Daoy (cell line): Measurements from ENCODE around the gene FASTK. TPM values are rescaled to one million over a fixed set of nuclear protein-coding genes. Genes with fewer than 3 reads are reported as not detected.
"Not testable (repeated sequence)": the region's sequence is repeated elsewhere in the genome, so short reads cannot be mapped to it uniquely, and the experiment has no call there.

ENCODE experiments used
- DNase-seq: peaks from one replicate; pipeline ENCODE4 v3.0.0-alpha.2; 2015; ENCODE audit warnings: low read depth
- total RNA-seq: library from RNA; depleted of rRNA; stranded (reverse); fragments of >200 nt; shearing (Covaris generic); gene quantifications from 2 replicates; pipeline ENCODE4 v1.2.3, GENCODE V29; 2014

FASTK gene
- total RNA-seq, 1 experiment from 2014 or later, result 111 TPM

DNA sequence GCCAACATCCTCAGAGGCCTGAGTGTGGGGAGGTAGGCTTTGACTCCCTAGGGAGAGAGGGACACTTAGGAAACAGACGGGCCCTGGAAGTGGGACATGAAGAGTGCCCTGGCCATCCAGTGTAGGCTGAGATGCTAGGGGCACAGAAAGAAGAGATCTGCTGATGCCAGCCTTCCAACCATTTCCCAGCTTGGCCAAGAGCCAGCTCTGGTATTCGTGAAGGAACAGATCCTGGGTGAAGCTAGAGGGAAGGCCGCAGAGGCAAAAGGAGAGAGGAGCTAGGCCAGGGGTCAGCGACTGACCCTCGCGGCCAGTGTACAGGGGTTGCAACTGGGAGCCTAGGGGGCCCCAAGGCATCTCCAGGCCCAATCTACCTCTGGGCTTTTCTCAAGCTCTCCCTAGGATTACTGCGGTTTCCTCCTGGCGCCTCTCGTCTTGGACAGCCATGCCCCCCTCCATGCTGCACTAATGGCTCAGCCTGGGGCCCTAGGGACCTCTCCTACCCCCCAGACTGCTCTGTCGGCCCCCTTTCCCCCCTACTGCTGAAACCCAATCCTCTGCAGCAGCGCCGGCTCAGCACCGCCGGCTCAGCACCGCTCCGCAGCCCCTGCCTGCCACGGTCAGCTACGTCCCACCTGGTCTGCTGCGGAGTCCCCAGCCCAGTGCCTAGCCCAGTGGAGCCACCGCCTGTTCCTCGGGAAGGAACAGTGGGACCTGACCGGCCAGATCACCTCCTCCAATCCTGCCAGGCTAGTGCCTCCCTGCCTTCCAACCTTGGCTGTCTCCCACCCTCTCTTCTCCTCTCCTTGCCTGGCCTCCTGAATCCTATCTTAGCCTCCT, 32.4 kb downstream of the FASTK start, which contains the start of gene ASIC3:
TSS of gene ASIC3 (plus strand) at position 556 of the 840 bp plus-strand sequence. CDS start 355 bp downstream, outside the sequence.
- DNase-seq, result no peak

DNA sequence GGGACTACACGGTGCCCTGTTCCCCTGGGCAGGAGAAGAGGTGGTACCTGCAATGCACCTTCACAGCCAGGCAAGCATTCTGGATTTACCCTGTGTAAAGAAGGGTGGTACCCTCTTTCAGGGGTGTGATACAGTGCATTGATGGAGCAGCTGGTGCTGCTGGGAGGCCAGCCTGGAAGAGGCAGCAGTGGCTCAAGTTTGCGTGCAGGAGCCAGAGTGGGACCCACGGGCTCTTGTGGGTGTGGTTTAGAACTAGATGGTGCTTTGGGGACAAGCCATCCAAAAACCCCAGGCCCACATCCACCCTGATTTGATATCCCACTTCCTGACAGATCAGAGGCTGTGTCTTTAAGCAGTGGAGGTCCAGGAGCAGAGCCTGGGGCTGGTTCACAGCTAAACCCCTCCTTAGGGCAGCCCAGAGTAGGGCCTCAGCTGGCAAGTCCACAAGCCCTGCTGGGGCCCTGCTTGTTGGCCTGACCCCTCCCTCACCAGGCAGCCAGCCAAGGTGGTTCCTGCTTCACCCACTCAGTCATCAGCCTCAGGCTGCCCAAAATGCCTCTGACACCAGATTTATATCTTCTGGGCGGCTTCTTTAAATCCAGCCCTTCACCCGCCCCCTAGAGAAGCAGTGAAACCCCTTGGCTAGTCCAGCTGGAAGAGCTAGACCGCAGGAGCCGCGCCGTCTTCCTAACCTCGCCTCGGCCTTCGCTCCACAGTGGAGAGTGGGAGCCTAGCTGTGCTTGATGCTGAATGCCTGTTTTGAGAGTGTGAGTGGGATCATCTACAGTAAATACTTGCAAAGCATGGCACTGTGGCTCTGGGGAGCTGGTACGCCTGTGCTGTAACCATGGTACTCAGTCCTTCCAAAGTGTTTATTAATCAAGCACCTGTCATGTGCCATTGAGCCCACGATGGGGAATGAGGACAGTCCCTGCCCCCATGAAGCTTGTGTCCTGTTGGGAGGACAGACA, 33.7 kb downstream of the FASTK start:
- peak; percentile 95 for DNase-seq

DNA sequence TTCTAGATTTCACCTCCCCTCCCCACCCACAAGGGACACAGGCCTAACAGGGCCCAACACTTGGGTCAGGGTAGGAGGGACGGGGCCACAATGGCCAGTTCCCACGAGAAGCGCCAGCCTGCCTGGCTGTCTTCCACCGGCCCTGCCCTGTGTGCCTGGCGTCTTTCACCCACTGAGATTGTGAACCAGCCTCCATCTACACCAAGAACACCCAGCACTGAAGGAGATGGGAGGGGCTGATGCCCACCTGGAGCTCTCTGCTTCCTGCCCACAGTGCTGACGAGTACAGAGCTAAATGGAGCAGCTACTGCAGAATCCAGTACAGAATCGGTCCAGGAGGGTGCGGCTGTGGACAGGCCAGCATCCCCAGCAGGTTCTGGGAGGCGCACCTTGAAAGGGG, 34.6 kb downstream of the FASTK start:
- DNase-seq, result no peak

DNA sequence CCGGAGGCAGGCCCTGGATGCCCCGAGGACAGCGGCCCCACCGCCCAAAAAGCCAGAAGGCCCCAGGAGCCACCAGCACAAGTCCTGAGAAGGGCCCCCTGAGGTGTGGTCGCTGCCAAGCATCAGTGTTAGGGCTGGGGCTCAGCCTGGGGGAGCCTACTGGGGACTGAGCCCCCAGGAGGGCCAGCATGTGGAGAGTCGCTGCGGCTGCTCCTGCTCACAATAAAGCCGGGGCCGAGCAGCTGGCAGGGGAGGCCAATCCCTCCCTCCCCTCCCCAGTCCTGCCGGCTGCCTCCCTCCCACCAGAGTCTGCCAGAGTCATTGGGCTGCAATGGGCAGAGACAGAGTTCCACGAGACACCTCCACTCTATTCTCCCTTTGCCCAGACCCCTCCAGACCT, 35.3 kb downstream of the FASTK start:
- no peak for DNase-seq

DNA sequence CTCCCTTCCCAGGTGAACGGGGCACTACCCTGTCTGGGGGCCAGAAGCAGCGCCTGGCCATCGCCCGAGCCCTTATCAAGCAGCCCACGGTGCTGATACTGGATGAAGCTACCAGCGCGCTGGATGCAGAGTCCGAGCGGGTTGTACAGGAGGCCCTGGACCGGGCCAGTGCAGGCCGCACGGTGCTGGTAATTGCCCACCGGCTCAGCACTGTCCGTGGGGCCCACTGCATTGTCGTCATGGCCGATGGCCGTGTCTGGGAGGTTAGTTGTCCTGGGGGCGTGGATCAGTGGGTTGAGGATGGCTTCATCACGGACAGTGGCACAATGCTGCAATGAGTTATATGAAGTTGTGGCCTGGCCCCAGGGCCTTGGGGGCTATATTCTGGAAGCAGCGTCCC, 36.6 kb downstream of the FASTK start:
- no peak for DNase-seq

DNA sequence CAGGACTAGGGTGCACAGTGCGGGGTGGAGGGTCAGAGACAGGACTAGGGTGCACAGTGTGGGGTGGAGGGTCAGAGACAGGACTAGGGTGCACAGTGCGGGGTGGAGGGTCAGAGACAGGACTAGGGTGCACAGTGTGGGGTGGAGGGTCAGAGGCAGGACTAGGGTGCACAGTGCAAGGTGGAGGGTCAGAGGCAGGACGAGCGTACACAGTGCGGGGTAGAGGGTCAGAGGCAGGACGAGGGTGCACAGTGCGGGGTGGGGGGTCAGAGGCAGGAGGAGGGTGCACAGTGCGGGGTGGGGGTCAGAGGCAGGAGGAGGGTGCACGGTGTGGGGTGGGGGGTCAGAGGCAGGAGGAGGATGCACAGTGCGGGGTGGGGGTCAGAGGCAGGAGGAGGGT, 37.2 kb downstream of the FASTK start:
- not testable (repeated sequence) for DNase-seq

DNA sequence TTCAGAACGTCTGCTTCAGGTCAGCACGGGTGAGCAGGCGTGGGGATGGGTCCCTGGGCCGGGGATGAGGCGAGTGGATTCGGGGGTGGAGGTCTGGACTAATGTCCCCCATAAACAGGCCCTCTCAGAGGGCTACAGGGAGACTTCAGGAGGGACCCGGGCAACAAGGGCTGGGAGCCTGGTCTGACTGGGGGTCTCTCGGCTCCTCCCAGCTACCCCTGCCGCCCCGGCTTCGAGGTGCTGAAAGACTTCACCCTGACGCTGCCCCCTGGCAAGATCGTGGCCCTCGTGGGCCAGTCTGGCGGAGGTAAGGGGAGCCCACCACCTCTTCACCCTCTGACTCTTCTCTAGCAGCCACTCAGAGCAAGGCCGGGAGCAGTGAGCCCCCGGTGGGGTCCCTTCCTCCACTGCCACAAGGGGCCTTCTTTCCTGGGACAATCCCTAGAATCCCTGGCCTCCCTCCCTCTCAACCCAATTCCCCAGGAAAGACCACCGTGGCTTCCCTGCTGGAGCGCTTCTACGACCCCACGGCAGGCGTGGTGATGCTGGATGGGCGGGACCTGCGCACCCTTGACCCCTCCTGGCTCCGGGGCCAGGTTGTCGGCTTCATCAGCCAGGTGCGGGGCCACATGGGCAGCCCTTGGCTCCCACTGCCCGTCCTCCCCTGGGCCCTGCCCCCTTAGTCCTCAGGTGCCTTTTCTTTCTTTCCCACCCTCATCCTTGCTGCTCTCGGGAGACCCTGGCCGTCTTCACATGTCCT, 39.8 kb downstream of the FASTK start:
- DNase-seq, result no peak

DNA sequence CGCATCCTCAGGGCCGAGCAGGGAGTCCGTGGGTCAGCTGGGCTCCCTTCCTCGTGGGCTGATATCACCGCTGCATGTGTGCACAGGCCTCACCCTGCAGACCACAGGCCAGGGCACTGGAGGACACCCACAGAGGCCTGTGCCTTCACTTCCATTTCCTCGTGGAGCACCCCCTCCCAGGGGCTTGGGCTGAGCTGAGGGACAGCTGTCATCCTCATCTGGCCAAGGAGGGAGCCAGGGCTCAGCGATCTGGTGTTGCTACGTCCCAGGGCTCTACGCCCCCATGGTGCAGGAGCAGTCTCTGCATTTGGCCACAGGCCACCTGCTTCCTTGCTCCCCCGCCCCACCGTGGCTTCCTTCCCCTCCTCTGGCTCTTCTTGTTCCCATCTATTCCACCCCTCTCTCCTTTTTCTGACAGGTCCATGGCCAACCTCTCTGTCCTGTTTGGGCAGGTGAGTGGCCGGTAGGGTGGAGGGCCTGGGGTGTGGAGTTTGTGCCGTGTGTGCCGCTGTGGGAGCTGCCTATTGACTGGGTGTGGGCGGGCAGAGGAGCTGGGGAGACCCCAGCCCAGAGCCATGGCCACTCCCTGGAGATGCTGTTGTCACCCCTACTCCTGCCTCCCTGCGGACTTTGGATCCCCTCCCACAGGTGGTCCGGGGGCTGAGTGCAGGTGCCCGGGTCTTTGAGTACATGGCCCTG, 40.6 kb downstream of the FASTK start:
- no peak for DNase-seq

DNA sequence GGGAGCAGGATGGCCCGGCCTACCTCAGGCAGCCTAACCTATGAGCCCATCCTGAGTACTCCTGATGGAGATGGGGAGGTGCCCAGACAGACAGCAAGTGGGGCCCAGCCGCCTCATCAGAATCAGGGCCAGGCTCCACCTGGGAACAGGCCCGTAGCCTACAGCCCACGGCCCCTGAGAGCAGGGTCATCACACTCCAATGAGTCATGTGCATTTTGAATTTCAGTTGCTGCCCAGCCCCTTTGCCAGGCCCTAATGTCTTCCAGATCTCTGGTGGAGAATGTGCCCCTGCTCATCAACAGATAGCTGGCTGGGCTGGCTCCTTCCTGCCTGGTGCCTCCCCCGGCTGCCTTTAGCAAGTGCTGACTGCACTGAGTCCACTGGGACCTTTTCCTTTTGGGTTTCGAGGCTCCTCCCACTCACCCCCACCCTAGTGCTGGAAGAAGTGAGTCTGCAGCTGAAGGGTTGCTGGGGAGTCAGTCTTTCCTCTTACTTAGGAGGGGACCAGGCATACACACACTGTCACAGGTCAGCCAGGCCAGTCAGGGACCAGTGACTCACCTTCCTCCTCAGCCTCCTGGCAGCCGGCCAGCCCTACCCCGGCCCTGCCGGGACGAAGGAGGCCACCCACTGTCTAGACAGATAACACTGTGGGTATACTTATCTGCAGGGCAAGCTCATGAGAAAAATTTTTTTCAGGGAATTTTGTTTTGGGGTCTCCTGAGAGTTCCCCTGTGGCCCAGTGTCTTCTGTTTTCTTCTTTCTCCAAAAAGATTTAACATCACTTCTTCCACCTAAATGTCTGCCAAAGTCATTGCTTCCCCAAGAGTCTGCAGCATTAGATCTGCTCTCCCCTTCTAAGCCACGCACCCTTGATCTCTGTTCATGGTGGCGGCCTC, 41.4 kb downstream of the FASTK start:
- peak; percentile 99 for DNase-seq

DNA sequence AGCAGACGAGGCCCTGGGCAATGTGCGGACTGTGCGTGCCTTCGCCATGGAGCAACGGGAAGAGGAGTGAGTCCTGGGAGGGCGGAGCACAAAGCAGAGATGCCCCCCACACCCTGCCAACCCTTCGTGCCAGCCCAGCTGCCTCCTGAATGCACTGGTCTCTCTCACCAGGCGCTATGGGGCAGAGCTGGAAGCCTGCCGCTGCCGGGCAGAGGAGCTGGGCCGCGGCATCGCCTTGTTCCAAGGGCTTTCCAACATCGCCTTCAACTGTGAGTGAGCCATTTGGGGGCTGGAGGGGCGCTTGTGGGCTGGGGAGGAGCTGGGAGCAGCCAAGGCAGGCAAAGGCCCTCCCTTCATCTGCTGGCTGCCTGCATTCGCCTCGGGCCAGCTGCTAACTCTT, 44.7 kb downstream of the FASTK start:
- DNase-seq, result no peak

DNA sequence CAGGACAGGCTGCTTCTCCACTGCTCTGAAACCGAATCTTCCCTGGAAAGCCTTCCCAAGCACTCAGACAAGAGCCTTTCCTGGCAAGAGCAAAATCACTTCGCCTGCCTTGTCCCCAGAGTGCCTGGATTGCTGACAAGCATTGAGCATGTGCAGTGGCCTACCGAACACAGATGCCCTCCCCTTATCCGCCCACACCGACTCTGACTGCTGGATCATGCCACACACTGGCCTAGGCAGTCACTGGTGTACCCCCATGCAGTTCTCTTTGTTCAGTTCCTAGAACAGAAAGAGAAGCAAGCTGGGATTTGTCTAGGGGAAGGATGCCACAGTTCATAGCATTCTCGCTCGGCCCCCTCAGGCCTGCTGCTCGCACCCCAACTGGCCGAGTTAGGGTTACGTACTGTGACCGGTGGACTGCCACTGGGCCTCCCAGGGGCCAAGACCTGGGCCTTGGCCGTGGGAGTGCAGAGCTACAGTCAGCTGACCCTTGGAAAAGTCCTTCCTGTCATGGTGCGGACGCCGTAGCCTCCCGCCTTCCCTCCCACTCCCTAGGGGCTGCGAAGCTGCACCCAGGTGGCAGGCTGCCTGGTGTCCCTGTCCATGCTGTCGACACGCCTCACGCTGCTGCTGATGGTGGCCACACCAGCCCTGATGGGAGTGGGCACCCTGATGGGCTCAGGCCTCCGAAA, 45.4 kb downstream of the FASTK start:
- no peak for DNase-seq

DNA sequence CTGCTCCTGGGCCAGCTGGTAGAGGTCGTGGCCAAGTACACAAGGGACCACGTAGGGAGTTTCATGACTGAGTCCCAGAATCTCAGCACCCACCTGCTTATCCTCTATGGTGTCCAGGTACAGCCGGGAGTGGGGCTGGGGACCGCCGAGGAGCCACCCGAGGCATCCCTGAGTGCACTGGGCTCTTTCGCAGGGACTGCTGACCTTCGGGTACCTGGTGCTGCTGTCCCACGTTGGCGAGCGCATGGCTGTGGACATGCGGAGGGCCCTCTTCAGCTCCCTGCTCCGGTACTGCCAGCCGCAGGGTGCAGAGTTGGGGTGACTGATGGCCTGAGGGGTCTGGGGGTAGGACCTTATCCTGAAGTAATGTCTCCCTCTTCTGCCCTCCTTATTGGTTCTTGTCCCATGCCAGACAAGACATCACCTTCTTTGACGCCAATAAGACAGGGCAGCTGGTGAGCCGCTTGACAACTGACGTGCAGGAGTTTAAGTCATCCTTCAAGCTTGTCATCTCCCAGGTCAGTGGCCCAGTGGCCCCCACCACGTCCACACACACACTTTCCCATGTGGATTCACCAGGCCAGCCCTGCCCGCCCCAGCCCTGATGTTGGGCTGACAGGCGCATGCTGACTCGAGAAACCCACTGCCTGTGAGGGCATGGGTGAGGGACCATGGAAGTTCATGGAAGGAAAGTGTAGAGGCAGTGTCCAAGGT, 46.1 kb downstream of the FASTK start:
- DNase-seq, result no peak

DNA sequence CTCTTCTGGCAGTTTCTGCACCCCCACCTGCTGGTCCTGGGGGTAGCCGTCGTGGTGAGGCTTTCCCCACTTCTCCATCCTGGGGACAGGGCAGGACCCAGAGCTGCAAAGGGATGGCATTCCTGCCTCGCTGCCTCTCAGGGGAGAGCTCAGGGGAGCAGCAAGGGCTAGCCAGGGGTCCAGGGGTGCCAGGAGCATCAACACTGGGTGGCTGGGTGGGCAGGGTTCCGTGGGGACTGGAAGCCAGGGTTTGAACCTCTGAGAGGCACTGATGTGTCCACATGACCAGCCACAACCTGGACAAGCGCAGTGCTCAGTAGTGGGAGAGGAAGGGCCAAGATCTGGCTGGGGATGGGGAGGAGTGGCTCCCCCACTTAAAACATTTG, 46.8 kb downstream of the FASTK start:
- DNase-seq, result no peak

DNA sequence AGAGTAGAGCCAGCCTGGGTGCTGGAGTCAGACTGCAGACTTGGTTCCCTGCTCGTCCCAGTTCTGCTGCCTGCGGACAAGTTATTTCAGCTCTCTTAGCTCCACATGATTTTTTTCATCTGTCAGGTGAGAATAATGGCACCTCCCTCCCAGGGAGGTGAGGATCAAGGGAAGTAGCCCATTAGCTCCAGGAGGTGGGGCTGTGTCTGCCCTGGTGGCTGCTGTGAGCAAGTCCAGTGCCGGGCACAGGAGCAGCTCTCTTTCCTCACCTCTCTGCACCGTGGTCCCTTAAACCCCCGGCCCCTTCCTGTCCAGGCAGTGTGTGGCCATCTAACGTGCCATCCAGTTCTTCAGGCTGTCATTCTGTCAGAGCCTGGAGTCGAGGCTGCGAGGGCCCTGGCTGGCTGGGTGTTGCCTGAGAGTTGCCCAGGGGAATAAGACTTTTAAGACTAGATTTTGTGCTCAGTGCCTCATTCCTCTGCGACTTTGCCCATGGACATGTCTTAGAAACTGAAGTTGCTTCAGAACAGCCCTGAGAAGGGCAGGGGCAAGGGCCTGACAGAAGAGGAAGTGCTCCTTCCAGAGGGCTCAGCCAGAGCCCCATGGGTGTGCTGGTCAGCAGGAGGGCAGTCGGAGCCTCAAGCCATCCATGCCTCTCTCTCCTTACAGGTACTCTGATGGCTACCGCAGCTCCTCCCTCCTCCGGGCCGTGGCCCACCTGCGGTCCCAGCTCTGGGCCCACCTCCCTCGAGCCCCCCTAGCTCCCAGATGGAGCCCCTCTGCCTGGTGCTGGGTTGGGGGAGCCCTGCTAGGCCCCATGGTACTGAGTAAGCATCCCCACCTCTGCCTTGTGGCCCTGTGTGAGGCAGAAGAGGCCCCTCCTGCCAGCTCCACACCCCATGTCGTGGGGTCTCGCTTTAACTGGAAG, 47.4 kb downstream of the FASTK start:
- DNase-seq, result no peak

DNA sequence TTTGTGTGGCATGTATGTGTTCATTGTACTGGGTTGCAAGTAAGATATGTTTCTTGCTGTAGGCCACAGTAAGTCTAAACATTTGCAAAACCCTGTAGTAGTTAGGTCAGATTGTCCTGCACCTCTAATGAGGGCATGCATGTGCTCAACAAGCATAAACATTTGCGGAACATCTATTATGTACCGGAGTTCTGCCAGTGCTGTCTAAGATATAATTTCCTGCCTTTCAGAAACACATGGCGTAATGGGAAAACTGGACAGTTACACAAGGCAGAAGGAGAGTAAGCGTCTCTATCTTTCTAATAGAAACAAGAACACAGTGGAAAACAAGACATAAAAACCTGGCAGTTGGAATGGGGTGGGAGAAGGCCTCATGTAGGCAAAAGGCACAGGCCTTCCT, 49.6 kb downstream of the FASTK start:
- no peak for DNase-seq

DNA sequence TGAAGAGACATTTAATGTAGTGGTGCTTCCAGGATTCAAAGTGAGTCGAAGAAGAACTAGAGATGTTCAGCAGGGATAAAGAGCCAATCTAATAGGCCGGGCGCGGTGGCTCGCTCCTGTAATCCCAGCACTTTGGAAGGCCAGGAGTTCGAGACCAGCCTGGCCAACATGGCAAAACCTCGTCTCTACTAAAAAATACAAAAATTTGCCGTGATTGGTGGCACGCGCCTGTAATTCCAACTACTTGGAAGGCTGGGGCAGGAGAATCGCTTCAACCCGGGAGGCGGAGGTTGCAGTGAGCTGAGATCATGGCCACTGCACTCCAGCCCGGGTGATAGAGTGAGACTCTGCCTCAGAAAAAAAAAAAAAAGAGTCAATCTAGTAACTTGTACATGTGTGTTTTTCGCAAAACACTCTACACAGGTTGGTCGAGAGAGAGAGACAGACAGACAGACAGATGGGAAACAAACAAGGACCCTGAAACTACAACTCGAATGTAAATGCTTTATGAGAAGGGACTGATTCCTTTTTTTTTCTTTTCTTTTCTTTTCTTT, 51.6 kb downstream of the FASTK start:
- no peak for DNase-seq

DNA sequence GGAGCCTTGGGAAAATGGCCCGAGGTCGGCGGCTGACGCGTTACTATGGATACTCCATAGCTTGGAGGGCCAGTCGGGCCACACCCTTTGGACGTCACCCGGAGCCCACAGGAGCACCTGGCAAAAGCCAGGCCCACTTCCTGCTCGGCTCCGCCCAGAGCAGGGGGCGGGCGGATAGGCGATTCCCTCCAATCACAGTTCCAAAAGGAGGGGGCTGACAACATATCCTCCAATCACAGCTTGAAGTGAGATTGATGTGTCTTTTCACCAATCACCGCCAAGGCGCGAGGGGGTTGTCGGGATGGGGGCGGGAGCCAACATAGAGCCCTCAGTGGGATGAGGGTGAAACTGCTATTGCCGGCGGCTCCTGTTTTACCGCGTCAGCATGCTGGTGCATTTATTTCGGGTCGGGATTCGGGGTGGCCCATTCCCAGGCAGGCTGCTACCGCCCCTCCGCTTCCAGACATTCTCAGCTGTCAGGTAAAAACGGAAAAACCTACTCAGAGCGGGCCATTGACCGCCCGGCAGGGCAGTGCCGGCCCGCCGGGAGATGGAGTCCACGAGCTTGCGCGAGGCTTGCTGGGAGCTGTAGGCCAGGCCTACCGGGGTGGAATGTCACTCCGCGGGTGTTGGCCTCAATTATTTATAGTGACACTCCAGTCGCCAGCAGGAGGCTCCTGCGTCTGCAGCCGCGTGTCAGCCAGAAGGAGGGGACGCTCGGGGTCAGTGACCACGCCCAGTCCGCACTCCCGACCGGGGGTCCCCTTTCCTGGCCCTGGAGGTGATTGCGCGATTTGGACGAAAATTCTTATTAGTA, 52.3 kb downstream of the FASTK start, which contains the start of gene ABCB8:
TSS of gene ABCB8 (plus strand) at position 320 of the 817 bp plus-strand sequence. CDS start at position 386, 66 bp downstream.
- peak; percentile 100 for DNase-seq
